GM18505 (cell line): ENCODE results near the gene NHERF2.

Experiments used
- ATAC-seq: cut with Tn5 transposase; IDR thresholded peaks from one replicate; pipeline ENCODE4 v1.9.1; 2021; ENCODE audit not compliant: unreplicated experiment
- POLR2A ChIP-seq: IDR thresholded peaks from 4 replicates; pipeline ENCODE4 v1.6.1; 2011; ENCODE audit warnings: borderline replicate concordance; ENCODE audit not compliant: insufficient read depth, insufficient read length; ENCODE audit errors: extremely low read depth

Gene NHERF2

DNA sequence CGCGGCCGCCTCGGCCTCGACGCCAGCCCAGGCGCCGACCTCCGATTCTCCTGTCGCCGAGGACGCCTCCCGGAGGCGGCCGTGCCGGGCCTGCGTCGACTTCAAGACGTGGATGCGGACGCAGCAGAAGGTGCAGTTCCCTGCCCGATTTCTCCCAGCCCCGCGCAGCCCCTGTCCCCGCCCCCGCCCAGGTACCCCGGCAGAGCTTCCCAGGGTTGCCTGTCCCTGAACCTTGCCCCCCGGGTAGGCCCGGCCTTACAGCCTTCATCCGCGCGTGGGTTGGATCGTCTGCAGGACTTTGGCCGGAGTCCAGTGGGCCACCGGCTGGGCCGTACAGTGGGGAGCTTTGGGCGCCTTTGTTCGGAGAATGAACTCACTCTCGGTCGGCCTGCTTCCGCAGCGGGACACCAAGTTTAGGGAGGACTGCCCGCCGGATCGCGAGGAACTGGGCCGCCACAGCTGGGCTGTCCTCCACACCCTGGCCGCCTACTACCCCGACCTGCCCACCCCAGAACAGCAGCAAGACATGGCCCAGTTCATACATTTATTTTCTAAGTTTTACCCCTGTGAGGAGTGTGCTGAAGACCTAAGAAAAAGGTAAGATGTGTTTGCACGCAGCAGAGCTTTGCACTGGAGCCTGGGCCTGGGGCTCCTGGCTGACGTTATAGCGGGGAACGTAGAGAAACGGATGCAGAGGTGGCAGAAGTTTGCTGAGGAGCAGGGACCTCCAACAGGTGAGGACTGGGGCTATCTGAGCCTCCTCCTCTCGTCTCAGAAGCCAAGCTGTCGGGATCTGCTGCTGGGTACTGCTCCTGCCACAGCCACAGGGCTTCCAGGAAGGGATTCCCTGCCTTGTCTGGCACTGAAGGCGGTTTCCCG is 42.1 kb upstream of the NHERF2 start:
- peak; percentile 7 for ATAC-seq
- TF ChIP-seq POLR2A = no peak

DNA sequence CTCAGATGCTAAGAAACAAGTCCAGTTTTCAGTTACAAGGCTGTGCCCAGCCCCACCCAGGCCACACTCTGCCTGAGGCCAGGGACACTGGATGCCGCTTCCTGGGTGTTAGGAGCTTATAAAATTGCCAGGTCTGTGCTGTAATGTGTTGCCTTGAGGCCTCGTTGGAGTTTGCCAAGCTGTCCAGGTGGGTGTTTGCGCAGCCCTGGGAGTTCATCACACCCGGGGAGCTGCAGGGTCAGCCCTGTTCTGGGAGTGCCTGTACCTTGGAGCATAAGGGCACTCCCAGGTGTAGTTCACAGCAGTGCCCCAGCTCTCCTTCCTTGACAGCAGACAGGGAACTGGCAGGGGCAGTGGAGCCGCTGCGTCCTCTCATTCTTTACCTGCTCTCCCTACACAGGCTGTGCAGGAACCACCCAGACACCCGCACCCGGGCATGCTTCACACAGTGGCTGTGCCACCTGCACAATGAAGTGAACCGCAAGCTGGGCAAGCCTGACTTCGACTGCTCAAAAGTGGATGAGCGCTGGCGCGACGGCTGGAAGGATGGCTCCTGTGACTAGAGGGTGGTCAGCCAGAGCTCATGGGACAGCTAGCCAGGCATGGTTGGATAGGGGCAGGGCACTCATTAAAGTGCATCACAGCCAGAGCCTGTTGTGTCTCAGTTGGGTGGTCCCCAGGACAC is 41.1 kb upstream of the NHERF2 start:
- no peak for TF ChIP-seq POLR2A
- ATAC-seq = no peak

GRCh38 chr16:1987198-1987597 is 39.5 kb upstream of the NHERF2 start:
- no peak for ATAC-seq
- no peak for TF ChIP-seq POLR2A

GRCh38 chr16:1989209-1990100 is 37.2 kb upstream of the NHERF2 start, which contains the start of gene SYNGR3:
TSS of gene SYNGR3 (plus strand) at chr16:1989970. CDS start at chr16:1990103, 133 bp downstream.
- TF ChIP-seq POLR2A = no peak
- ATAC-seq = no peak

DNA sequence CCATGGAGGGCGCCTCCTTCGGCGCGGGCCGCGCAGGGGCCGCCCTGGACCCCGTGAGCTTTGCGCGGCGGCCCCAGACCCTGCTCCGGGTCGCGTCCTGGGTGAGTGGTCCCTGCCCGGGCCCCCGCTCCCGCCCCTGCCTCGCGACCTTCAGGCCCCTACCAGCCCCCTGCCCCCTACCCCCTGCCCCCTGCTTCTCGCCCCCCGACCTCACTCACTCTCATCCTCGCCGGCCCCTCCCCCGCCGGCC is 36.7 kb upstream of the NHERF2 start:
- no peak for TF ChIP-seq POLR2A
- ATAC-seq = no peak

DNA sequence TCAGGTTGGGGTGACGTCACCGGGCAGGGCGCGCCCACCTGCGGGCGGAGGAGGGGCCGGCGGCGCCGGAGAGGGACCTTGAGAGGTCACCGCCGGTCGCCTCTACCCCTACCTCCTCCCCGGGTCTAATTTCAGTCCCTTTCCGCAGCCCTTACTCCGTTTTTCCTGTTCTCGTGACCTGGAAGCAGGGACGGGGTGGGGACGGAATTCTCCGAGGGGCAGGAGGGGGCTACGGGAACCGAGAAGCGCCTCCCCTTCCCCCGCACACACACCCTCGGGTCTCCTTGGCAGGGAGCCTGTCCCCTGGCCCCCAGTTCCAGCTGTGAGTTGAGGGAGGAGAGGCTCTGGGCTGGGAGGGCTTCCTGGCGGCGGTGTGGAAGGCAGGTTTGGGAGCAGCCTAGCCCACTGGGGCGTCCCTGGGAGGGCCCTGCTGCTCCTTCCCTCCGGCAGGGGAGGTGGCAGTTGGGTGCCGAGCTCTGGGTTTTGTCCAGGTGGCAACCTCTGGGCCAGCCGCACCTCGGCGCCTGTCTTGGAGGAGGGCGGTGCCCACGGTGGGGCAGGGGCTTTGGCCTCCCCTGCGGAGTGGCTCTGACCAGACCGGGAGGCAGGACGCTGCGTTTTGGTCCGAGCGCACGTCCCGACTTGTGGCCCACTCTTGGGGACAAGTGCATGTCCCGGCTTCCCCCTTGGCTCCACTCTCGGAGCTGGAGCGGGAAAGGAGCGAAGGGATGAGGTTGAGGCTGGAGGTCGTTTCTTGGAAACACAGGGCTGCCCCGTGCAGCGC is 36.2 kb upstream of the NHERF2 start:
- peak; percentile 20 for TF ChIP-seq POLR2A
- peak; percentile 4 for ATAC-seq

DNA sequence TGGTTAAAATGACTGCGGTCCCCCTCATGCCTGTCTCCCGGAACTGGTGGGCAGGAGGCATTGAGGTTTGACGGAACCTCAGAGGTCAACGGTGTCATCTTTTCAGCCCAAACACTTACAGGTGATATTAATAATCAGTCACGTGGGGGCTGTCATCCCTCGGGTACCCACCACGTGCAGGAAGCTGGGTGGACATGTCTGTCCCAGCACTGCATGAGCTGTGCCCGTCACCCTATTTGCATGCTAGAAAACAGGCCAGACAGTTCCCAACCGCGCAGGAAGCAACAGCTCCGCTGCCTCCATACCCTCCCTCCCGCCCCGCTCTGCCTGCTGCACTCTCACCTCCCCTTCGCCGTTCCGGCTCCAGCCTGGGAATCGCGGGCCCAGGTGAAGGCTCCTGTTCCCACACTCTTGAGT is 35.6 kb upstream of the NHERF2 start:
- peak; percentile 35 for ATAC-seq
- TF ChIP-seq POLR2A = peak; percentile 54

- TF ChIP-seq POLR2A = no peak
- no peak for ATAC-seq
Measured at GRCh38 chr16:1991588-1991947, 35.1 kb upstream of the NHERF2 start.

- ATAC-seq = peak; percentile 47
- peak; percentile 67 for TF ChIP-seq POLR2A
Measured at GRCh38 chr16:1991948-1992703, 34.6 kb upstream of the NHERF2 start.

DNA sequence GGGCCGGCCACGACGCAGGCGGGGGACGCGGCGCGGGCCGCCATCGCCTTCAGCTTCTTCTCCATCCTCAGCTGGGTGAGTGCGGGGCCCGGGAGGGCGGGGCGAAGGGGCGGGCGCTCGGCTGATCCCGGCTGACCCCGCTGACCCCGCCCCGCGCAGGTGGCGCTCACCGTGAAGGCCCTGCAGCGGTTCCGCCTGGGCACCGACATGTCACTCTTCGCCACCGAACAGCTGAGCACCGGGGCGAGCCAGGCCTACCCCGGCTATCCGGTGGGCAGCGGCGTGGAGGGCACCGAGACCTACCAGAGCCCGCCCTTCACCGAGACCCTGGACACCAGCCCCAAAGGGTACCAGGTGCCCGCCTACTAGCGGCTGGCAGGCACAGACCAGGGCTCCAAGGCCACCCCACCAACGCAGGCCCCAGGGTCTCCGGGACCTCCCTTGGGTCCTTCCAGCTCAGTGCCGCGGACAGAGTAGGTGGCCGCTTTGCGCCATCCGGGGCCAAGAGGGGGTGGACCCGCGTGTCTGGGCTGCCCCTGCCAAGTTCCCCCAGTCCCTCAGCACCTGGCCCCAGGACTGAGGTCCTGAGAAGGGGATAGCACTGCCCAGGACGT is 33.9 kb upstream of the NHERF2 start:
- ATAC-seq = no peak
- no peak for TF ChIP-seq POLR2A

GRCh38 chr16:1993731-1994131 is 33.0 kb upstream of the NHERF2 start:
- no peak for TF ChIP-seq POLR2A
- ATAC-seq = no peak
